Measurements from ENCODE around the gene POFUT1.
"Not testable (repeated sequence)": the region's sequence is repeated elsewhere in the genome, so short reads cannot be mapped to it uniquely, and the experiment has no call there.

Gene POFUT1

GRCh38 chr20:32230707-32231106 lies 23.0 kb downstream of the POFUT1 start:
- no peak overlapping the region for H3K27ac ChIP-seq
- no peak overlapping the region for H3K4me3 ChIP-seq

GRCh38 chr20:32231245-32231644 lies 23.6 kb downstream of the POFUT1 start:
- no peak overlapping the region for H3K4me3 ChIP-seq
- H3K27ac ChIP-seq: peak overlapping the region in 5 of 21 experiments; percentile 10 to 77 (median 56)

GRCh38 chr20:32231847-32232246 lies 24.2 kb downstream of the POFUT1 start:
- H3K27ac ChIP-seq: peak overlapping the region in 8 of 21 experiments; percentile 10 to 77 (median 48)

GRCh38 chr20:32232326-32232886 lies 24.7 kb downstream of the POFUT1 start:
- Histone ChIP-seq H3K4me3 (no peak overlapping the region), H3K27ac (peak overlapping the region in 7 of 21 experiments; percentile 19 to 77 (median 53))

More at GRCh38 chr20:32231847-32232246, 24.2 kb downstream of the POFUT1 start:
- no peak overlapping the region for H3K4me3 ChIP-seq

GRCh38 chr20:32233286-32233685 lies 25.6 kb downstream of the POFUT1 start:
- H3K4me3 ChIP-seq: no peak overlapping the region
- H3K27ac ChIP-seq: peak overlapping the region in 2 of 21 experiments; percentile 56 to 77

GRCh38 chr20:32234135-32234808 lies 26.6 kb downstream of the POFUT1 start:
- H3K4me3 ChIP-seq: no peak overlapping the region
- no peak overlapping the region for H3K27ac ChIP-seq

- H3K4me3 ChIP-seq: no peak overlapping the region
- no peak overlapping the region for H3K27ac ChIP-seq
These were observed 27.8 kb downstream of the POFUT1 start for GRCh38 chr20:32235331-32236047.

GRCh38 chr20:32236048-32236533 lies 28.4 kb downstream of the POFUT1 start:
- no peak overlapping the region for H3K4me3 ChIP-seq
- H3K27ac ChIP-seq: no peak overlapping the region

GRCh38 chr20:32236819-32237218 lies 29.1 kb downstream of the POFUT1 start:
- H3K4me3 ChIP-seq: no peak overlapping the region
- no peak overlapping the region for H3K27ac ChIP-seq

GRCh38 chr20:32237419-32237818 lies 29.7 kb downstream of the POFUT1 start:
- no peak overlapping the region for H3K27ac ChIP-seq
- H3K4me3 ChIP-seq: no peak overlapping the region

- Histone ChIP-seq H3K4me3 (no peak overlapping the region), H3K27ac (no peak overlapping the region)
These were observed 31.1 kb downstream of the POFUT1 start for GRCh38 chr20:32238483-32239425.

- Histone ChIP-seq H3K27ac (no peak overlapping the region), H3K4me3 (no peak overlapping the region)
These were observed 32.5 kb downstream of the POFUT1 start for GRCh38 chr20:32240205-32240604.

- H3K4me3 ChIP-seq: no peak overlapping the region
- H3K27ac ChIP-seq: no peak overlapping the region
These were observed 34.1 kb downstream of the POFUT1 start for GRCh38 chr20:32241807-32242206.

GRCh38 chr20:32244150-32244823 lies 36.6 kb downstream of the POFUT1 start:
- Histone ChIP-seq H3K27ac (no peak overlapping the region), H3K4me3 (no peak overlapping the region)

GRCh38 chr20:32244959-32245358 lies 37.3 kb downstream of the POFUT1 start:
- no peak overlapping the region for H3K4me3 ChIP-seq
- no peak overlapping the region for H3K27ac ChIP-seq

- not testable (repeated sequence) for H3K4me3 ChIP-seq, H3K27ac ChIP-seq
These were observed 38.5 kb downstream of the POFUT1 start for GRCh38 chr20:32246208-32246607.

- Histone ChIP-seq H3K27ac (no peak overlapping the region), H3K4me3 (no peak overlapping the region)
These were observed 40.4 kb downstream of the POFUT1 start for GRCh38 chr20:32248043-32248442.

- Histone ChIP-seq H3K4me3 (no peak overlapping the region), H3K27ac (no peak overlapping the region)
These were observed 41.5 kb downstream of the POFUT1 start for GRCh38 chr20:32249030-32249738.

- no peak overlapping the region for H3K27ac ChIP-seq
These were observed 43.8 kb downstream of the POFUT1 start for GRCh38 chr20:32251470-32251869.

More at GRCh38 chr20:32251470-32251869, 43.8 kb downstream of the POFUT1 start:
- no peak overlapping the region for H3K4me3 ChIP-seq

Data from skin epidermis (tissue), 12 donors.